HepG2 (cell line): ENCODE data around the gene AKAP12. TPM values are rescaled to one million over a fixed set of nuclear protein-coding genes. Genes with fewer than 3 reads are reported as not detected.
A peak's percentile ranks its signal among the peaks of the same experiment; 100 is the strongest.

Source experiments
- ATAC-seq: fragments of 200-7000 bp; cut with Tn5 transposase; 3 replicates; pipeline ENCODE4 v1.9.1; 2020; ENCODE audit warnings: mild to moderate bottlenecking, moderate library complexity
- BruUV-seq: library from RNA; stranded (reverse); fragments of 400-500 nt; replicated peaks from 2 replicates; lab custom pipeline; 2021; lab: Mats Ljungman, UMichigan
- CTCF ChIA-PET: fragments of 300-600 bp; formaldehyde crosslinking; extraction: SDS; loops from one replicate; lab custom pipeline; 2021; ENCODE audit warnings: low total read pairs, inconsistent platforms, low intra/inter-chr PET ratio; lab: Yijun Ruan, JAX
- POLR2A ChIA-PET: fragments of 350-600 bp; sonication (Branson Sonifier 250); formaldehyde crosslinking; loops from one replicate; lab custom pipeline; 2020; ENCODE audit warnings: antibody characterized with exemption, inconsistent platforms; lab: Yijun Ruan, JAX
- DNase-seq: peaks from one replicate; pipeline ENCODE4 v3.0.0-alpha.2; 2015; ENCODE audit warnings: low spot score
- FAIRE-seq: peaks from 3 replicates; lab custom pipeline; 2011; peaks lifted over from hg19 to GRCh38; lab: Jason Lieb, UNC
- H2AFZ ChIP-seq: one replicate; pipeline ENCODE4 v1.6.1; 2011; ENCODE audit warnings: low read length, inconsistent platforms
- H3K27ac ChIP-seq: fragments of 300-600 bp; 3 replicates; pipeline ENCODE4 v1.8.0; 2011; ENCODE audit warnings: mixed run types, mild to moderate bottlenecking, mixed read lengths, low read length, inconsistent platforms; ENCODE audit not compliant: insufficient read depth; ENCODE audit errors: extremely low read length
- H3K27me3 ChIP-seq, 2 experiments: fragments of 200-600 bp in 1 of 2; 2 replicates in 1 of 2; 3 replicates in 1 of 2; pipeline versions ENCODE4 v1.6.0 to v1.8.0; 2011; ENCODE audit warnings: low read length in 2 of 2, mild to moderate bottlenecking in 2 of 2, moderate library complexity in 2 of 2, inconsistent platforms in 1 of 2; ENCODE audit not compliant: insufficient read depth in 2 of 2, control insufficient read depth in 1 of 2
- H3K36me3 ChIP-seq, 2 experiments: fragments of 200-600 bp in 1 of 2; replicated peaks in 1 of 2; 2 replicates in 1 of 2; 3 replicates in 1 of 2; pipeline versions ENCODE4 v1.5.1 to v1.8.0; 2011; ENCODE audit warnings: low read length in 2 of 2, inconsistent platforms in 1 of 2; ENCODE audit not compliant: insufficient read depth in 2 of 2, control insufficient read depth in 1 of 2
- H3K4me1 ChIP-seq: 2 replicates; pipeline ENCODE4 v1.5.1; 2012; ENCODE audit warnings: low read length, inconsistent platforms; ENCODE audit not compliant: insufficient read depth
- H3K4me2 ChIP-seq: 2 replicates; pipeline ENCODE4 v1.6.0; 2011; ENCODE audit warnings: low read depth, low read length, inconsistent platforms
- H3K4me3 ChIP-seq, 3 experiments: fragments of 200-600 bp in 1 of 3; sonication (generic), shearing (Covaris generic) in 1 of 3; replicated peaks in 1 of 3; 2 replicates each; pipeline ENCODE4 v1.5.1; 2011 to 2016; ENCODE audit warnings: low read length in 3 of 3, inconsistent platforms in 2 of 3, low read depth in 2 of 3, mild to moderate bottlenecking in 2 of 3, control low read depth in 1 of 3, mixed read lengths in 1 of 3; ENCODE audit not compliant: insufficient read depth in 1 of 3
- H3K79me2 ChIP-seq: one replicate; pipeline ENCODE4 v1.6.1; 2011; ENCODE audit warnings: low read length, inconsistent platforms; ENCODE audit not compliant: insufficient read depth
- H3K9ac ChIP-seq: 2 replicates; pipeline ENCODE4 v1.6.0; 2011; ENCODE audit warnings: mild to moderate bottlenecking, low read depth, low read length, inconsistent platforms; ENCODE audit not compliant: insufficient read depth
- H3K9me3 ChIP-seq: 2 replicates; pipeline ENCODE4 v1.5.1; 2012; ENCODE audit warnings: mild to moderate bottlenecking, low read length
- H4K20me1 ChIP-seq: 2 replicates; pipeline ENCODE4 v1.6.0; 2011; ENCODE audit warnings: inconsistent platforms, mild to moderate bottlenecking, low read length, moderate library complexity; ENCODE audit not compliant: insufficient read depth
- GABPA ChIP-seq, 2 experiments: IDR thresholded peaks; 2 replicates each; pipeline ENCODE4 v1.6.1; 2011 to 2016; ENCODE audit warnings: low read depth in 2 of 2, low read length in 1 of 2, missing biosample characterization in 1 of 2, missing genetic modification characterization in 1 of 2
- HOXA3 ChIP-seq: sonication (generic); formaldehyde crosslinking; IDR thresholded peaks from 2 replicates; pipeline ENCODE4 v1.5.0; 2020; ENCODE audit warnings: missing genetic modification reagents
- MED1 ChIP-seq: sonication (generic); formaldehyde crosslinking; IDR thresholded peaks from 2 replicates; pipeline ENCODE4 v1.4.0; 2020; ENCODE audit warnings: missing genetic modification reagents
- MYPOP ChIP-seq: sonication (generic); formaldehyde crosslinking; IDR thresholded peaks from 2 replicates; pipeline ENCODE4 v1.8.1; 2023; ENCODE audit warnings: mild to moderate bottlenecking, moderate library complexity, missing genetic modification reagents
- NKX3-1 ChIP-seq: sonication (generic); formaldehyde crosslinking; IDR thresholded peaks from 2 replicates; pipeline ENCODE4 v1.5.0; 2020; ENCODE audit warnings: missing genetic modification reagents
- POLR2AphosphoS2 ChIP-seq: IDR thresholded peaks from 2 replicates; pipeline ENCODE4 v1.6.1; 2011; ENCODE audit warnings: low read depth, low read length, improper control_type of control experiment
- RBFOX2 ChIP-seq: fragments of 200-400 bp; formaldehyde crosslinking; IDR thresholded peaks from 2 replicates; pipeline ENCODE4 v1.6.1; 2017; ENCODE audit warnings: low read depth, mild to moderate bottlenecking, low read length
- ZHX1 ChIP-seq: sonication (generic); formaldehyde crosslinking; IDR thresholded peaks from 2 replicates; pipeline ENCODE4 v1.8.1; 2022; ENCODE audit warnings: low read depth, mild to moderate bottlenecking, missing genetic modification reagents
- ZNF414 ChIP-seq: sonication (generic); formaldehyde crosslinking; IDR thresholded peaks from 2 replicates; pipeline ENCODE4 v1.5.0; 2020; ENCODE audit warnings: missing genetic modification reagents
- ZNF747 ChIP-seq: sonication (generic); formaldehyde crosslinking; IDR thresholded peaks from 2 replicates; pipeline ENCODE4 v1.8.1; 2023; ENCODE audit warnings: missing genetic modification reagents, mild to moderate bottlenecking, borderline replicate concordance
- WGBS: methylation state at CpG from one replicate; pipeline ENCODE4 v1.1.6; 2017; ENCODE audit warnings: low lambda C conversion rate; 5-methylcytosine and 5-hydroxymethylcytosine counted together
- in situ Hi-C: cut with HindIII; loops from 2 replicates; pipeline ENCODE4 v1.10.0; 2017; ENCODE audit warnings: low pct_unique_long_range_greater_than_20kb; ENCODE audit not compliant: extremely low pct_ligation_motif_present
- intact Hi-C: fragments of 100-400 bp; cut with micrococcal nuclease; formaldehyde crosslinking; loops from one replicate; pipeline ENCODE4 v1.10.0; 2022; ENCODE audit not compliant: unreplicated experiment
- polyA plus RNA-seq, 8 experiments: library from polyadenylated mRNA; depleted of rRNA in 3 of 8; stranded (reverse) in 7 of 8; unstranded in 1 of 8; fragments of >200 nt; fragmentation: Illumina TruSeq in 4 of 8; extraction: Trizol in 4 of 8; gene quantifications; 2 replicates each; pipeline versions ENCODE4 v1.2.1 to v1.2.3, GENCODE V29; 2011 to 2016; ENCODE audit warnings: low read depth in 4 of 8, missing spikeins in 1 of 8, mixed read lengths in 1 of 8; ENCODE audit not compliant: insufficient read depth in 1 of 8
- total RNA-seq, 5 experiments: library from RNA; depleted of rRNA; stranded (reverse); fragments of >200 nt; fragmentation: Illumina TruSeq; extraction: Trizol; gene quantifications; 2 replicates each; pipeline ENCODE4 v1.2.3, GENCODE V29; 2016; ENCODE audit warnings: low read depth in 1 of 5

Gene AKAP12
- total and polyA plus RNA-seq, 2 of the 13 experiments (the other 11 are each of a cell fraction or from before 2014, with no cell fraction given) = 10.6 to 19.0 TPM

- Histone ChIP-seq H3K79me2 (peaks cover 75% of the 10 kb centered on the region), H3K4me3 (no peak overlapping the region), H2AFZ (no peak overlapping the region), H3K9me3 (no peaks in the 10 kb centered on the region), H3K4me2 (no peak overlapping the region), H3K27ac (no peak overlapping the region), H3K27me3 (no peaks in the 10 kb centered on the region; a peak in 1 of 5 replicates), H3K4me1 (peaks cover 40% of the 10 kb centered on the region), H3K9ac (no peak overlapping the region), H4K20me1 (peaks cover 16% of the 10 kb centered on the region), H3K36me3 (0 out of 5 replicates have a peak, but pooled peaks cover 0 to 1% of the 10 kb centered on the region in 2 experiments)
- intact Hi-C loops = no loop called here
- in situ Hi-C loops = no loop called here
- TF ChIP-seq MYPOP (CRISPR knock-in tag) = peak; percentile 25; the same call in 1 of the 2 replicates
- TF ChIP-seq HOXA3 = no peak
- TF ChIP-seq RBFOX2 = 0 out of 2 replicates have a peak, but pooled peaks have one; percentile 4
- no peak for DNase-seq
- POLR2A ChIA-PET = no interaction called here
- no TSS peak for BruUV-seq
- no peak for ATAC-seq
- no peak for FAIRE-seq
- 92% methylated on average over 2 of the region's 2 CpGs for WGBS
- CTCF ChIA-PET = no interaction called here
These were observed 148.5 kb downstream of the AKAP12 start for GRCh38 chr6:151388236-151388635.

GRCh38 chr6:151388997-151389617 is 149.3 kb downstream of the AKAP12 start:
- no peak for DNase-seq
- Histone ChIP-seq H3K9me3 (no peaks in the 10 kb centered on the region), H3K4me1 (peaks cover 49% of the 10 kb centered on the region), H3K27me3 (no peaks in the 10 kb centered on the region; a peak in 1 of 5 replicates), H4K20me1 (peaks cover 23% of the 10 kb centered on the region), H3K4me2 (peak overlapping the region; percentile 84), H2AFZ (no peak overlapping the region), H3K27ac (peak overlapping the region; percentile 99), H3K4me3 (peak overlapping the region; percentile 91 to 98 (median 94)), H3K9ac (peak overlapping the region; percentile 97), H3K36me3 (peaks cover 0 to 1% of the 10 kb centered on the region in 2 experiments; a peak in 1 of 5 replicates), H3K79me2 (peaks cover 77% of the 10 kb centered on the region)
- intact Hi-C loops = loop anchor here (1.0 kb wide), 1 partner anchor 35 kb away; no protein-coding TSS in a partner anchor
- ATAC-seq = peak; percentile 0; the same call in 1 of the 3 replicates
- no peak for FAIRE-seq
- in situ Hi-C loops = no loop called here
- CTCF ChIA-PET = no interaction called here
- POLR2A ChIA-PET = interaction anchor here (0.7 to 2.5 kb wide), 11 partner anchors 11 to 511 kb away, joined by 3 to 22 read pairs (median 3); partner anchors contain the start of gene RMND1
- WGBS = 37% methylated on average over 12 of the region's 12 CpGs
- BruUV-seq = TSS peak; percentile 58
- TF ChIP-seq MED1 (0 out of 2 replicates have a peak, but pooled peaks have one; percentile 8), ZNF747 (CRISPR knock-in tag) (0 out of 2 replicates have a peak, but pooled peaks have one; percentile 45), POLR2AphosphoS2 (no peak; the same call in 1 of the 2 replicates), ZNF414 (0 out of 2 replicates have a peak, but pooled peaks have one; percentile 6), NKX3-1 (CRISPR knock-in tag) (0 out of 2 replicates have a peak, but pooled peaks have one; percentile 3), ZHX1 (CRISPR knock-in tag) (no peak), MYPOP (CRISPR knock-in tag) (no peak), GABPA (IDR thresholded peaks at IDR 0.05; ENCODE audit: low read depth, low read length) (no peak), GABPA (CRISPR knock-in tag; IDR thresholded peaks at IDR 0.05; ENCODE audit: low read depth) (0 out of 2 replicates have a peak, but pooled peaks have one; percentile 3)
